ENCODE measurements around the gene HPCAL4.
A peak's percentile ranks its signal among the peaks of the same experiment; 100 is the strongest.

The HPCAL4 gene

DNA sequence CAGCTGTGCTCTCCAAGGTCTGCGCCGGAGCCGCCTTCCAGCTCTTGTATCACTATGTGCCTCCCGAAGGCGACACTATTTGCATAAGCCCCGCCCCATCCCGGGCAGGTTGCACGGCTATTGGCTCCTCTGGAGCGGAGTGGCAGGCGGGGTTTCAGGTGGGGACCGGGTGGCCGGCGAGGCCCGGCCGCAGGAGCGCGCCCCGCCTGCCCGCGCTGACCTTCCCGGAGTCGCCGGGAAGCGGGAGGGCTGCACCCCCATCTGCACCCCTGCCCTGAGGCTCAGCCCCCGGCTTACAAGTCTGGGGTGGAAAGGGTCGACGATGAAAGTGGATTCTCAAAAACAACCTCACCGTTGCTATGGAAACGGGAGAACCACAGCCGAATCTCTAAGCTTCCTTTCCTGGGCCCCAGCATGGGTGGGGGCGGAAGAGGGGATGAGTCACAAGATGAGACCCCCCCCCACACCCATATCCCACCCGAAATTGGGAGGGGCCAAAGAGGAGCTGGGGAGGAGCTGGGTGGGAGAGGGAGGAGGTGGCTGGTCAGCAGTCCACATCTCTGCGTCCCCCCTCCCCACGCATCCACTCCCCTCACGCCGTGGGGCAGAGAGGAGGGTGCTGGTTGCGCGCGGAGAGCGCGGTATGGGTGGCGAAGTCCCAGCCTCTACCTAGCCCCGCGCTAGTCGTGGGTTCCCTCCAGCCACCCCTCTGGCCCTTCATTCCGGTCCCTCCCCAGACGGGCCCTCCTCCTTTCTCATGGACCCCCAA, at the start of gene HPCAL4:
Gene HPCAL4, minus strand, starts transcription at position 51 of the 769 bp plus-strand sequence. CDS start 6,830 bp downstream, outside the sequence.
- DNase-seq, result peak in 3 of 4 experiments; percentile 59 to 85 (median 78)

DNA sequence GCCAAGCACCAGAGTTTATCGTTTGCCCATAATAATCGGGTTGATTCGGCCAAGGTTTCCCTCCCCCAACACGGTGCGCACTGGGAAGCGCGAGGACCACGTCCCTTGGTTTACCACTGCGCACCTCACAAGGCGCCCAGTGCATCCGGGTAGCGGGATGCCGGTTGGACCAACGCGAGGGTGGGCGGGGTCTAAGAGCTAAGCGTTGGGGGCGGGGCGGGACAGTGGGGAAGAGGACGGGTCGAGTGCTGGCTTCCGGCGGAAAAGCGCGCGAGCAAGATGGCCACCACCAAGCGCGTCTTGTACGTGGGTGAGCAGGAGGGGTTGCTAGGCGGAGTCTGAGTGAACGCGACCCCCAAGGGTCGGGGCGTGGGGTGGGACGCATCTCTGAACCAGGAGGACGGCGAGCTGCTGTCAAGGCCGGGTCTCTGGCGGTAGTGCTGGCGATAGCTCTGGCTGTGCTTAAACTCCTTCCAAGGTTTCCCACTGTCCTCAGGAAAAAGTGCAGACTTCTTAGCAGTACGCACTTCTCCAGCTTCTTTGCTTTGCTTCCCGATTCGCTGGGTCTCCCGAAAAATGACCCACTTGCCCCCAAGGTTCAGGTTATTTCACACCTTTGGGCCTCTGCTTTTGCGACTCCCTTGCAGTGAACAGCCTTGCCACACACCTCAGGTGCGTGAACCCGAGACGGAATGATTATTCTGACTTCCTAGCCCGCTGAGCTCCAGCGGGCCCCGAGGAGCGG, 47.6 kb upstream of the HPCAL4 start, which contains the start of gene PPIE:
Gene PPIE, plus strand, starts transcription at position 261 of the 745 bp plus-strand sequence. Its CDS starts 19 bp downstream, at position 280.
- DNase-seq, result peak; percentile 86 to 93 (median 93)

GRCh38 chr1:39737546-39738169, 46.4 kb upstream of the HPCAL4 start:
- no peak for DNase-seq

- no peak for DNase-seq
These were observed 44.5 kb upstream of the HPCAL4 start for GRCh38 chr1:39735731-39736130.

GRCh38 chr1:39733161-39733560, 41.9 kb upstream of the HPCAL4 start:
- DNase-seq, result no peak

- no peak for DNase-seq
These were observed 41.5 kb upstream of the HPCAL4 start for GRCh38 chr1:39732730-39733129.

DNA sequence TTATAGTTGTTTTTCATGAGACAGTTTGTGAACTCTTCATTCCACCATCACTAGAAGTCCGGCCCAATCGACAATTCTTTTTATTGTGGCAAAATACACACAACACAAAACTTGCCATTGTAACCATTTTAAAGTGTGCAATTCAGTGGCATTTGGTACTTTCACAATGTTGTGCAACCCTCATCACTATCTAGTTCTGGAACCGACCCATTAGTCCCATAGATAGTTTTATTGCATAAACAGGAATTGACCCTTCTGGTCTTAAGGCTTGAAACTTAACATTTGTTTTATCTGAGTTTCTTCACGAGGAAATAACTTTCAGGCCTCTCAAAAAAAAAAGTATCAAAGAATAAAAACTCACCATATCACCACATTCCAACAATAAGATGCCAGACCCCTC, 38.6 kb upstream of the HPCAL4 start:
- DNase-seq, result no peak

DNA sequence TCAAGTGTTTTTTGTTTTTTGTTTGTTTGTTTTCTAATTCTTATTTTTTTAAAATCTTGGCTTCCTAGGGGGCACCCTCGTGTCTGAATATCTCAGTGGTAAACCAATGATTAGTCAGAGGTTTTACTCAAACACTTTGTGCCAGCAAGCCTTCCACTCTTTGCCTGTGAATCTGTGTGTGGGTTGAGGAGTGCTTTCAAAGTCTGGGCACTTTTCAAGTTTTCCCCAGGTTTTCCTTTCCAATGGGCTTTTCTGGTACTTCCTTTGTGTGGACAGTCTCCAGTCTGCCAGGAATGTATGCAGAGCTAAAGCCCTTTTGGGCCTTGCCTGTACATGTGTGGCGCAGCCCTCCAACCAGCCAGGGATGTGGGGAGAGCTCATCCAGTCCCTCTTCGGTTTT, 37.8 kb upstream of the HPCAL4 start:
- DNase-seq, result no peak

GRCh38 chr1:39727932-39728317, 36.7 kb upstream of the HPCAL4 start:
- DNase-seq, result no peak

GRCh38 chr1:39727221-39727931, 36.1 kb upstream of the HPCAL4 start:
- DNase-seq, result no peak

DNA sequence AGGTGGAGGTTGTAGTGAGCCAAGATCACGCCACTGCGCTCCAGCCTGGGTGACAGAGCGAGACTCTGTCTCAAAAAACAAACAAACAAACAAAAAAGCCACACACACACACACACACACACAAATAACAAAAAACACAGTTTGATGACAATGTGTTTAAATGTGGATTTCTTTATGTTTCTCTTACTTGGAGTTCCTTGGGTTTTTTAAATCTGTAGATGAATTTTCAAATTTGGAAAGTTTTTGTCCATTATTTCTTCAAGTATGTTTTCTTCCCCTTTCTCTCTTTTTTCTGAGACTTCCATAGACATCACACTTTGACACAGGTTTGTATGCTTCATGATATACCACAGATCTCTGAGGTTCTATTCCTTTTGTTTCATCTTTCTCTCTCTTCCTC, 35.4 kb upstream of the HPCAL4 start:
- no peak for DNase-seq

GRCh38 chr1:39722495-39722894, 31.3 kb upstream of the HPCAL4 start:
- DNase-seq, result no peak

DNA sequence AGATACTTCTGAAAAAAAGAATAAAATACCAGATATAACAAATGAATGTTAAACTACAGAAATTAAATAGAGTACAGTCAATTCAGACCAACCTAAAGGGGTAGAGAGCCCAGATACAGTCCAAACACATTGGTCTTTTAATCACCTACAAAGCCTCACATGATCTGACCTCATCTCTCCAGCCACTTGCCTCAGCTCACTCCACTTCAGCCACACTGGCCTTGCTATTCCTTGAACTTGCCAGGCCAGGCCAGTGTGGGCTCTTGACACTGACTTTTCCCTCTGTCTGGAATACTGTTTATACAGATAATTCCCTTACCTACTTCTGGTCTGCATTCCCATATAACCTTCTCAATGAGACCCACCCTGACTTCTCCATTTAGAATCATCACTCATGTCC, 30.4 kb upstream of the HPCAL4 start:
- DNase-seq, result no peak

GRCh38 chr1:39720094-39720999, 29.1 kb upstream of the HPCAL4 start:
- no peak for DNase-seq

- no peak for DNase-seq
These were observed 26.6 kb upstream of the HPCAL4 start for GRCh38 chr1:39717809-39718208.

DNA sequence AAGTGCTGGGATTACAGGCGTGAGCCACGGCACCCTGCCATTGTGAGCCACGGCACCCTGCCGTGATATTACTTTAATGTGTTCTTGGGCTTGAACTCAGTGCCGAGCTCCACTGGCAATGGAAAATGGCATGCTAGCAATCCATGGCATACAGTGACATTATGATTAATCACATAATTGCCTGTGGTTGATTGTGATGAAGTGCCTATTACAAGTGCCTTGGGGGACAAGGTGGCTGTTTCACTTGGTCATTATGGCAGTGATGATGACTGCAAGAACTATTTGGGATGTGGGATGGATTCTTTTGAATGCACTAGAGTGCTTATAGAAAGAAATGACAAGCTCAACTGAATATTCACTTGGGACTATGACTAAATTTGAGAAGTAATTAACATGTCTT, 22.3 kb upstream of the HPCAL4 start:
- no peak for DNase-seq

- DNase-seq, result no peak
These were observed 20.7 kb upstream of the HPCAL4 start for GRCh38 chr1:39711966-39712340.

- no peak for DNase-seq
These were observed 20.1 kb upstream of the HPCAL4 start for GRCh38 chr1:39711104-39711965.

DNA sequence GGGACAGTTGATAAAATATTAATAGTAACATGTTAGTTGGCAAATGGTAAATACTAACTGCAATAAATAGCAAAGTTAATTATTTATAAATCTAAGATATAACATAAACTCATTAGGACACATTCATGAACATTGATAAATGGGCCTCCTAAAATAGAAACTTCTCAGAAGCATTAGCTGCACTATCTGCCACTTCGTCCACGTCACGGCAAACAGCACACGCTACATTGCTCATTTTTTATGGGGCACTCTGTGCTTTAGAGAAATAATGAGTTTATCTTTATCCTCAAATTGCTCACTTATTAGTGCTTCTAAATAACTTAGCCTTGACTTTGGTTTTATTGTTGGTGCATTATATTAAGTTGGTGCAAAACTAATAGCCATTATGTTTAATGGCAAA, 16.3 kb upstream of the HPCAL4 start:
- no peak for DNase-seq

DNA sequence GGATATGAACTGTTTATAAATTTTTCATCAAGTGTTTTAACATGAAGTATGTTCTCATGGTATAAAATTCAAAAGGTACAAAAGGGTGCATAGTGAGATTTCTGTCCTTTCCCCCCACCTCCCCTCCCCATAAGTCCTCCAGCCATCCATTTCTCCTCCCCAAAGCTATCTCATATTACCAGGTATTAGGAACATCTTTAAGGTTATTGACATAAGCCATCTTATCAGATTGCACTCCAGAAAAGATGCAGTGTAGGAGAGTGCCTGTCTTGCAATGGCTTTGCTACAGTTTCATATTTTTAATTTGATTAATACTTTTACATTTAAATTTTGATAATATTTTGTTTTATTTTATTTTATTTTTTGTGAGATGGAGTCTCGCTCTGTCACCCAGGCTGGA, 13.5 kb upstream of the HPCAL4 start:
- no peak for DNase-seq

GRCh38 chr1:39701049-39701439, 9.8 kb upstream of the HPCAL4 start:
- no peak for DNase-seq

Measured in activated naive CD4-positive, alpha-beta T cell (primary cell).